PC-3 (cell line): ENCODE data around the gene AKAP17A. TPM values are rescaled to one million over a fixed set of nuclear protein-coding genes. Genes with fewer than 3 reads are reported as not detected.

Source experiments
- ATAC-seq: fragments of 200-7000 bp; cut with Tn5 transposase; 2 replicates; pipeline ENCODE4 v1.9.1; 2020; ENCODE audit warnings: mild to moderate bottlenecking, moderate library complexity
- BruUV-seq: library from RNA; stranded (reverse); fragments of 400-500 nt; replicated peaks from 2 replicates; lab custom pipeline; 2021; lab: Mats Ljungman, UMichigan
- CTCF ChIA-PET: fragments of 300-600 bp; sonication (Branson Sonifier 250); formaldehyde crosslinking; loops from one replicate; lab custom pipeline; 2022; ENCODE audit warnings: antibody characterized with exemption; lab: Charles Lee
- POLR2A ChIA-PET: fragments of 300-600 bp; sonication (Branson Sonifier 250); formaldehyde crosslinking; loops from one replicate; lab custom pipeline; 2022; ENCODE audit warnings: antibody characterized with exemption; ENCODE audit not compliant: unreplicated experiment; lab: Charles Lee
- DNase-seq: peaks from one replicate; pipeline ENCODE4 v3.0.0-alpha.2; 2015
- H2AFZ ChIP-seq: fragments of 300-600 bp; sonication (generic); 2 replicates; pipeline ENCODE4 v1.6.0; 2016; ENCODE audit warnings: antibody characterized with exemption, low read length
- H3F3A ChIP-seq: fragments of 300-600 bp; sonication (generic); one replicate; pipeline ENCODE4 v1.6.0; 2017; ENCODE audit warnings: antibody characterized with exemption, low read length, control low read depth, mild to moderate bottlenecking; ENCODE audit not compliant: unreplicated experiment
- H3K27ac ChIP-seq: fragments of 300-600 bp; sonication (generic); 2 replicates; pipeline ENCODE4 v1.5.1; 2016; ENCODE audit warnings: mild to moderate bottlenecking, low read length
- H3K27me3 ChIP-seq: fragments of 300-600 bp; sonication (generic); 2 replicates; pipeline ENCODE4 v1.6.1; 2016; ENCODE audit warnings: low read length, mixed read lengths
- H3K36me3 ChIP-seq: fragments of 300-600 bp; sonication (generic); 2 replicates; pipeline ENCODE4 v1.6.1; 2016; ENCODE audit warnings: low read depth, mixed run types, low read length, mixed read lengths
- H3K4me1 ChIP-seq: fragments of 300-600 bp; sonication (generic); 2 replicates; pipeline ENCODE4 v1.5.1; 2016; ENCODE audit warnings: low read length; ENCODE audit not compliant: insufficient read depth
- H3K4me2 ChIP-seq: fragments of 300-600 bp; sonication (generic); 2 replicates; pipeline ENCODE4 v1.6.0; 2016; ENCODE audit warnings: low read length
- H3K4me3 ChIP-seq: fragments of 300-600 bp; sonication (generic); 2 replicates; pipeline ENCODE4 v1.5.1; 2016; ENCODE audit warnings: mild to moderate bottlenecking, low read length, mixed read lengths
- H3K79me2 ChIP-seq: fragments of 300-600 bp; sonication (generic); 2 replicates; pipeline ENCODE4 v1.6.1; 2017; ENCODE audit warnings: low read length, mixed read lengths
- H3K9ac ChIP-seq: fragments of 300-600 bp; sonication (generic); 2 replicates; pipeline ENCODE4 v1.6.0; 2016; ENCODE audit warnings: mild to moderate bottlenecking, low read length
- H3K9me2 ChIP-seq: fragments of 300-600 bp; sonication (generic); replicated peaks from 2 replicates; pipeline ENCODE4 v1.6.1; 2016; ENCODE audit warnings: mixed run types, low read length, mixed read lengths
- H3K9me3 ChIP-seq: fragments of 300-600 bp; sonication (generic); 2 replicates; pipeline ENCODE4 v1.6.1; 2016; ENCODE audit warnings: low read length, mixed read lengths
- H4K20me1 ChIP-seq: fragments of 300-600 bp; sonication (generic); 2 replicates; pipeline ENCODE4 v1.6.1; 2016; ENCODE audit warnings: low read length, mixed read lengths
- EZH2 ChIP-seq: fragments of 300-600 bp; sonication (generic); IDR thresholded peaks from one replicate; pipeline ENCODE4 v1.6.1; 2017; ENCODE audit warnings: antibody characterized with exemption, mild to moderate bottlenecking, low read length; ENCODE audit not compliant: unreplicated experiment
- EZH2phosphoT487 ChIP-seq: fragments of 300-600 bp; sonication (generic); IDR thresholded peaks from 2 replicates; pipeline ENCODE4 v1.6.1; 2018; ENCODE audit warnings: mild to moderate bottlenecking, antibody characterized with exemption, low read length, borderline replicate concordance
- intact Hi-C: fragments of 100-400 bp; cut with micrococcal nuclease; formaldehyde crosslinking; loops from 2 replicates; pipeline ENCODE4 v1.9.0; 2023
- total RNA-seq: library from RNA; depleted of rRNA; stranded (reverse); fragments of >200 nt; gene quantifications from 2 replicates; pipeline ENCODE4 v1.2.3, GENCODE V29; 2014
- TF ChIP-seq, protein P1 (sequence below): fragments of 300-600 bp; sonication (generic); conservative IDR thresholded peaks from 2 replicates; pipeline ENCODE4 v1.5.1; 2017; ENCODE audit warnings: antibody characterized with exemption, low read depth, mild to moderate bottlenecking, low read length

The AKAP17A gene
- total RNA-seq, 1 experiment from 2014 or later: 36.8 TPM

DNA sequence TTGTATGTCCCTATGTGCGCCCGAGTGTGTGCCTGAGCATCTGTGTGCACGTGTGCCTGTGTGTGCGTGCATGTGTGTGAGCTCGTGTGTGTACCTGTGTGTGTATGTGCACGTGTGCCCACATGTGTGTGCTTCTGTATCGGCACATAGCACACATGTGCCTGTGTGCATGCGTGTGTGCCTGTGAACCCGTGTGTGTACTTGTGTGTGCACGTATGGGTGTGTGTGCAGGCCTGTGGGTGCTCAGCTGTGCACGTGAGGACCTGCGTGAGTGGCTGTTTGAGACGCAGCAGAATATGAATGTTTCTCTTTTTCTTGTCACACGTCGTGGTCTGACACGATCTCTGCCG is 4.3 kb downstream of the AKAP17A start:
- intact Hi-C loops: no loop called here
- Histone ChIP-seq H3K27me3 (no peaks in the 10 kb centered on the region), H4K20me1 (peaks cover 10% of the 10 kb centered on the region; the same call in 1 of the 2 replicates), H3K4me2 (no peak overlapping the region), H3K79me2 (peaks cover 47% of the 10 kb centered on the region), H2AFZ (no peak overlapping the region), H3K27ac (no peak overlapping the region), H3F3A (no peaks in the 10 kb centered on the region), H3K4me1 (0 out of 2 replicates have a peak, but pooled peaks cover 4% of the 10 kb centered on the region), H3K9ac (no peak overlapping the region), H3K9me2 (no peaks in the 10 kb centered on the region), H3K9me3 (no peaks in the 10 kb centered on the region), H3K36me3 (peaks cover 12% of the 10 kb centered on the region; the same call in 1 of the 2 replicates), H3K4me3 (no peak overlapping the region)
- ATAC-seq (no peak), DNase-seq (no peak)
- CTCF ChIA-PET: no interaction called here
- TF ChIP-seq, protein P1, sequence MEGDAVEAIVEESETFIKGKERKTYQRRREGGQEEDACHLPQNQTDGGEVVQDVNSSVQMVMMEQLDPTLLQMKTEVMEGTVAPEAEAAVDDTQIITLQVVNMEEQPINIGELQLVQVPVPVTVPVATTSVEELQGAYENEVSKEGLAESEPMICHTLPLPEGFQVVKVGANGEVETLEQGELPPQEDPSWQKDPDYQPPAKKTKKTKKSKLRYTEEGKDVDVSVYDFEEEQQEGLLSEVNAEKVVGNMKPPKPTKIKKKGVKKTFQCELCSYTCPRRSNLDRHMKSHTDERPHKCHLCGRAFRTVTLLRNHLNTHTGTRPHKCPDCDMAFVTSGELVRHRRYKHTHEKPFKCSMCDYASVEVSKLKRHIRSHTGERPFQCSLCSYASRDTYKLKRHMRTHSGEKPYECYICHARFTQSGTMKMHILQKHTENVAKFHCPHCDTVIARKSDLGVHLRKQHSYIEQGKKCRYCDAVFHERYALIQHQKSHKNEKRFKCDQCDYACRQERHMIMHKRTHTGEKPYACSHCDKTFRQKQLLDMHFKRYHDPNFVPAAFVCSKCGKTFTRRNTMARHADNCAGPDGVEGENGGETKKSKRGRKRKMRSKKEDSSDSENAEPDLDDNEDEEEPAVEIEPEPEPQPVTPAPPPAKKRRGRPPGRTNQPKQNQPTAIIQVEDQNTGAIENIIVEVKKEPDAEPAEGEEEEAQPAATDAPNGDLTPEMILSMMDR: no peak
- TF ChIP-seq EZH2phosphoT487: no peak
- TF ChIP-seq EZH2: no peak
- BruUV-seq: no TSS peak
- POLR2A ChIA-PET: no interaction called here

DNA sequence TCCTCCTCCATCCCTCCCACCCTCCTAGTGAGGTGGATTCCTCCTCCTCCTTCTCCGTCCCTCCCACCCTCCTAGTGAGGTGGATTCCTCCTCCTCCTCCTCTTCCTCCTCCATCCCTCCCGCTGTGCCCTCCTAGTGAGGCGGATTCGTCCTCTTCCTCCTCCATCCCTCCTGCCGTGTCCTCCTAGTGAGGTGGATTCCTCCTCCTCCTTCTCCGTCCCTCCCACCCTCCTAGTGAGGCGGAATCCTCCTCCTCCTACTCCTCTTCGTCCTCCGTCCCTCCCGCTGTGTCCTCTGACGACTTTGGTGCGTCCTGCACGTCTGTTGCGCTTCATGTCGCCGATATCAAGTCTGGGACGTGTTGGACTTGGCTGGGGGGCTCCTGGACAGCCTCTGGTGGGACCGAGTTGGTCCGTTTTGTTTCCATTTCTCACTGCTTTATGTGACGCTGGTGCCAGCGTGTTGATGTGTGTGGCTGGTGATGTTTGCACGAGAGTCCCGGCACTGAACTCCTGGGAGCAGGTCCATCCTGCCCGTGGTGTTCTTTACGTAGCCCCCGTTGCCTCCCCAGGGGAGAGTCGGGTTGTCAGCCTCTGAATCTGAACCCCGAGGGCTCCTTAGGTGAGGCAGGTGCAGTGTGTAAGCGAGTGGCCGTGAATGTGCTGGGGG is 5.4 kb downstream of the AKAP17A start:
- Histone ChIP-seq H3K36me3 (peaks cover 15% of the 10 kb centered on the region), H3K79me2 (peaks cover 45% of the 10 kb centered on the region), H3K4me3 (no peak overlapping the region), H2AFZ (no peak overlapping the region), H4K20me1 (peaks cover 10% of the 10 kb centered on the region; the same call in 1 of the 2 replicates), H3K27me3 (no peaks in the 10 kb centered on the region), H3K4me2 (no peak overlapping the region), H3K9me3 (no peaks in the 10 kb centered on the region), H3K27ac (no peak overlapping the region), H3F3A (no peaks in the 10 kb centered on the region), H3K9ac (no peak overlapping the region), H3K4me1 (0 out of 2 replicates have a peak, but pooled peaks cover 4% of the 10 kb centered on the region), H3K9me2 (no peaks in the 10 kb centered on the region)
- no TSS peak for BruUV-seq
- ATAC-seq: no peak
- DNase-seq: no peak
- ChIA-PET POLR2A (no interaction called here), CTCF (no interaction called here)
- intact Hi-C loops: no loop called here
- TF ChIP-seq, protein P1: no peak
- TF ChIP-seq EZH2: no peak
- no peak for TF ChIP-seq EZH2phosphoT487

DNA sequence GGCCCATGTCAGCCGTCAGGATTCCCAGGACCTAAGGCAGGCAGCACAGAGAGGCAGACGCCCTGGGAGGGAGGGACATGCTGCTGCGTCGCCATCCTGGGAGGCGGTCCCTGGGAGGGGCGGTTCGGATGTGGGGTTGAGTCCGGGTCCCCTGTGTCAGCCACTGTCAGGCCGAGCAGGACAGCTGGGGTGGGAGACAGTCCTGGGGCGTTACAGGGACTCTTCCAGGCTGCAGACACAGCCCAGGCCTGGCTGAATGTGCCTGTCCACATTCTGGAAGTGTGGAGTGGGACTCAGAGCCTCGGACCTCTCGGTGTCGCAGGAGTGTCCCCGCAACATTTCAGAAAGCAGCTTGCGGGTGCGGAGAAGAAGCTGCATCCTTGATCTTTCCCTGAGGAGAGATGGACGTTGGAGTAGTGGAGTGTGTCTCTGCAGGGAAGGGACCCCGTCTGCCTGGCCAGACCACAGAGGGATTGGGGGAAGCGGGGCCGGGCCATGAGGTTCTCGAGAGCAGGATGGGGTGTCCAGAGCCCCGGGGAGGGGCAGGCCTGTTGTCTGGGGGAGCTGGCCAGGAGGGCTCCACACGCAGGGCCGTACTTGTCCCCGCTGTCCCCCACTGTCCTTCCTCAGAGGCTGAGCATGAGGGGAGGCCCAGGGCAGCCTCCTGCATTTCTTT is 6.1 kb downstream of the AKAP17A start:
- ChIA-PET CTCF (no interaction called here), POLR2A (no interaction called here)
- Histone ChIP-seq H4K20me1 (peaks cover 10% of the 10 kb centered on the region; the same call in 1 of the 2 replicates), H3K36me3 (peaks cover 22% of the 10 kb centered on the region), H3K9ac (no peak overlapping the region), H3K9me3 (no peaks in the 10 kb centered on the region), H3K9me2 (no peaks in the 10 kb centered on the region), H3F3A (no peaks in the 10 kb centered on the region), H3K4me1 (0 out of 2 replicates have a peak, but pooled peaks cover 4% of the 10 kb centered on the region), H3K27ac (no peak overlapping the region), H3K79me2 (peaks cover 38% of the 10 kb centered on the region), H3K27me3 (no peaks in the 10 kb centered on the region), H2AFZ (no peak overlapping the region), H3K4me2 (no peak overlapping the region), H3K4me3 (no peak overlapping the region)
- intact Hi-C loops: no loop called here
- no peak for TF ChIP-seq EZH2
- no peak for TF ChIP-seq EZH2phosphoT487
- TF ChIP-seq, protein P1: no peak
- DNase-seq (no peak), ATAC-seq (no peak)
- no TSS peak for BruUV-seq
